Erythroblast (primary cell): ENCODE data around the gene RAB13.

Experiments
- GATA1 ChIP-seq: IDR thresholded peaks from 2 replicates; pipeline ENCODE4 v1.6.1; 2011; ENCODE audit warnings: low read depth, mild to moderate bottlenecking, control low read depth, low read length, moderate library complexity
- POLR2A ChIP-seq: IDR thresholded peaks from 2 replicates; pipeline ENCODE4 v1.6.1; 2011; ENCODE audit warnings: mild to moderate bottlenecking, low read length

DNA sequence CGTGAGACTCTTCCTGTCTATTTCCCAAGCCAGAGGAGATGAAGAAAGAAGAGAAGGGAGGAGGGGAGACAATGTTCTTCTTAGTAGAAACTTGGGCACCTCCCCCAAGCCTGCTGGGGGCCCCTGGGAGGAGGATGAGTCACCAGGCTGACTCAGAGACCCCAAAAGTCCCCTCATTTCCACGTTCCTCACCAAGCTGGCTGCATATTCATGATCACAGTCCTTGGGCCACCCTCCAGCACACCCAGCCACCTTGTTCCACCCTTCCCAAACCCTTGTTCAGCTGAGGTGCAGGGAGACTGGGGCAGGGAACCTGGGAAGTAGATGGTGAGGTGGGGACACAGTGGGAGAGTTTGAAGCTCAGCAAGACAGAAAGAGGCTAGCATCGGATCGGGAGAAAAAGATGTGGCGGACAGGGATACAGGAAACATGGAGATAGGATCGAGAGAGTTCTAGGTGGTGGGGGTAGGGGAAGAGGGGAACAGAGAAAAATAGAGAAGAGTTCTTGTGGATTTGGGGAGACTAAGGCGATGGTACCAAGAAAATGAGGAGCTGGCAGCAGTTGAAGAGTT is 712 bp downstream of the RAB13 start:
- TF ChIP-seq POLR2A: no peak
- no peak for TF ChIP-seq GATA1
